Adrenal gland (tissue), 5 donors: Measurements from ENCODE around the gene AVPR1B.

Experiments
- CTCF ChIP-seq, 6 experiments: fragments of 450-650 bp in 4 of 6; fragments of 200-600 bp in 2 of 6; sonication (generic) in 1 of 6; IDR thresholded peaks; 1 replicate in 5 of 6; 2 replicates in 1 of 6; pipeline versions ENCODE4 v1.5.1 to v1.8.0; 2016 to 2021; ENCODE audit warnings: antibody characterized with exemption in 6 of 6, mild to moderate bottlenecking in 2 of 6, moderate library complexity in 1 of 6
- POLR2A ChIP-seq, 2 donors: fragments of 450-650 bp; IDR thresholded peaks; one replicate each; pipeline ENCODE4 v1.6.1; 2017; ENCODE audit warnings: antibody characterized with exemption in 2 of 2, mild to moderate bottlenecking in 2 of 2, moderate library complexity in 1 of 2
- donor health status: DM: no; HTN: no; CAD: no.

GRCh38 chr1:206066479-206067171, 50.6 kb downstream of the AVPR1B start:
- TF ChIP-seq CTCF (IDR thresholded peaks at IDR 0.05) = no peak
- TF ChIP-seq POLR2A (IDR thresholded peaks at IDR 0.05) = no peak
